Gastroesophageal sphincter (tissue), 4 donors: Measurements from ENCODE around the gene A3GALT2. TPM values are rescaled to one million over a fixed set of nuclear protein-coding genes. Genes with fewer than 3 reads are reported as not detected.
A peak's percentile ranks its signal among the peaks of the same experiment; 100 is the strongest.

Experiments used
- ATAC-seq: fragments of 150-250 bp; one replicate; pipeline ENCODE4 v1.9.1; 2016; ENCODE audit warnings: mild to moderate bottlenecking, moderate library complexity
- H3K27ac ChIP-seq, 4 donors: fragments of 200-600 bp; sonication (generic) in 3 of 4; 1 replicate in 3 of 4; 2 replicates in 1 of 4; pipeline ENCODE4 v1.5.1; 2016 to 2019
- H3K27me3 ChIP-seq: fragments of 200-600 bp; sonication (generic); one replicate; pipeline ENCODE4 v1.5.1; 2019
- H3K36me3 ChIP-seq, 2 donors: fragments of 200-600 bp; sonication (generic); one replicate each; pipeline ENCODE4 v1.5.1; 2019; ENCODE audit warnings: control low read depth in 1 of 2
- H3K4me1 ChIP-seq, 3 donors: fragments of 200-600 bp; sonication (generic); 1 replicate in 2 of 3; 2 replicates in 1 of 3; pipeline ENCODE4 v1.5.1; 2016 to 2019; ENCODE audit warnings: control low read depth in 2 of 3
- H3K4me3 ChIP-seq, 2 donors: fragments of 200-600 bp; sonication (generic); one replicate each; pipeline ENCODE4 v1.5.1; 2019; ENCODE audit warnings: mild to moderate bottlenecking in 1 of 2, moderate library complexity in 1 of 2
- H3K9me3 ChIP-seq, 3 donors: fragments of 200-600 bp; sonication (generic); one replicate each; pipeline ENCODE4 v1.5.1; 2017 to 2019; ENCODE audit warnings: control low read depth in 2 of 3
- CTCF ChIP-seq, 4 experiments: fragments of 200-600 bp in 2 of 4; fragments of 450-650 bp in 2 of 4; sonication (generic) in 1 of 4; IDR thresholded peaks; one replicate each; pipeline ENCODE4 v1.5.1; 2017 to 2019; ENCODE audit warnings: antibody characterized with exemption in 4 of 4, mild to moderate bottlenecking in 2 of 4, moderate library complexity in 2 of 4
- EP300 ChIP-seq: sonication (generic); formaldehyde crosslinking; IDR thresholded peaks from one replicate; pipeline ENCODE4 v1.6.1; 2017; ENCODE audit warnings: antibody characterized with exemption, mild to moderate bottlenecking
- POLR2A ChIP-seq, 2 donors: fragments of 450-650 bp; IDR thresholded peaks; one replicate each; pipeline ENCODE4 v1.6.1; 2017; ENCODE audit warnings: antibody characterized with exemption in 2 of 2, mild to moderate bottlenecking in 2 of 2, moderate library complexity in 1 of 2
- POLR2AphosphoS5 ChIP-seq: sonication (generic); formaldehyde crosslinking; IDR thresholded peaks from one replicate; pipeline ENCODE4 v1.6.1; 2017; ENCODE audit warnings: antibody characterized with exemption
- WGBS, 2 donors: methylation state at CpG; one replicate each; pipeline ENCODE4 v1.1.5; 2018; ENCODE audit warnings: low coverage in 1 of 2; 5-methylcytosine and 5-hydroxymethylcytosine counted together
- total RNA-seq, 4 donors: library from RNA; depleted of rRNA; stranded (reverse); fragments of >200 nt; gene quantifications; one replicate each; pipeline ENCODE4 v1.1.0, GENCODE V29; 2016

The A3GALT2 gene
- total RNA-seq, 4 donors from 2014 or later, result 0.67 TPM; not detected in 3

GRCh38 chr1:33330906-33331305 lies 10.0 kb upstream of the A3GALT2 start:
- H3K9me3 ChIP-seq, result no peaks in the 10 kb centered on the region
- ATAC-seq, result no peak
- peak overlapping the region in 2 of 4 donors; percentile 74 to 100 for H3K27ac ChIP-seq
- peaks cover 13 to 84% of the 10 kb centered on the region in 2 donors for H3K36me3 ChIP-seq
- TF ChIP-seq CTCF (IDR thresholded peaks at IDR 0.05) (no peak), POLR2AphosphoS5 (no peak), POLR2A (IDR thresholded peaks at IDR 0.05) (no peak), EP300 (no peak)
- whole genome bisulfite sequencing, 2 donors, result no CpG with 5 or more reads among the region's 7 CpGs
- H3K27me3 ChIP-seq, result no peaks in the 10 kb centered on the region
- H3K4me3 ChIP-seq, result no peak overlapping the region
- H3K4me1 ChIP-seq, result peaks cover 12 to 82% (median 48%) of the 10 kb centered on the region in 3 donors

- ATAC-seq, result no peak
- H3K27me3 ChIP-seq, result no peaks in the 10 kb centered on the region
- H3K4me3 ChIP-seq, result no peak overlapping the region
- 68 to 83% methylated on average over 2 of the region's 3 CpGs for WGBS, 2 donors
- TF ChIP-seq EP300 (no peak), POLR2AphosphoS5 (no peak), POLR2A (IDR thresholded peaks at IDR 0.05) (no peak), CTCF (IDR thresholded peaks at IDR 0.05) (no peak)
- peak overlapping the region in 2 of 4 donors; percentile 74 to 100 for H3K27ac ChIP-seq
- no peaks in the 10 kb centered on the region for H3K9me3 ChIP-seq
- peaks cover 13 to 89% of the 10 kb centered on the region in 2 donors for H3K36me3 ChIP-seq
- H3K4me1 ChIP-seq, result peaks cover 12 to 79% (median 45%) of the 10 kb centered on the region in 3 donors
These were observed 9.5 kb upstream of the A3GALT2 start for GRCh38 chr1:33330361-33330890.

- H3K4me1 ChIP-seq, result peaks cover 5 to 79% (median 40%) of the 10 kb centered on the region in 3 donors
- 80 to 100% methylated on average over 1 to 8 of the region's 19 CpGs for WGBS, 2 donors
These were observed 8.9 kb upstream of the A3GALT2 start for GRCh38 chr1:33329600-33330305.

GRCh38 chr1:33328817-33329216 lies 7.9 kb upstream of the A3GALT2 start:
- Histone ChIP-seq H3K4me1 (peaks cover 2 to 79% (median 31%) of the 10 kb centered on the region in 3 donors), H3K9me3 (no peaks in the 10 kb centered on the region), H3K4me3 (no peak overlapping the region), H3K36me3 (peaks cover 13 to 100% of the 10 kb centered on the region in 2 donors), H3K27ac (peak overlapping the region in 1 of 4 donors; percentile 45), H3K27me3 (no peaks in the 10 kb centered on the region)
- WGBS, 2 donors, result 86% methylated on average over 1 of the region's 12 CpGs; no CpG with 5 or more reads in 1 of the 2 donors
- no peak for ATAC-seq
- TF ChIP-seq CTCF (IDR thresholded peaks at IDR 0.05) (no peak), POLR2AphosphoS5 (no peak), POLR2A (IDR thresholded peaks at IDR 0.05) (no peak), EP300 (no peak)

More at GRCh38 chr1:33329600-33330305, 8.9 kb upstream of the A3GALT2 start:
- TF ChIP-seq CTCF (IDR thresholded peaks at IDR 0.05) (no peak), POLR2AphosphoS5 (no peak), POLR2A (IDR thresholded peaks at IDR 0.05) (no peak), EP300 (no peak)
- no peaks in the 10 kb centered on the region for H3K27me3 ChIP-seq
- peak overlapping the region in 3 of 4 donors; percentile 18 to 100 (median 74) for H3K27ac ChIP-seq
- no peak for ATAC-seq
- no peak overlapping the region for H3K4me3 ChIP-seq
- peaks cover 13 to 92% of the 10 kb centered on the region in 2 donors for H3K36me3 ChIP-seq
- no peaks in the 10 kb centered on the region for H3K9me3 ChIP-seq
